Esophagus muscularis mucosa (tissue), 4 donors: Measurements from ENCODE around the gene CALML6.

ENCODE experiments used
- EP300 ChIP-seq: sonication (generic); formaldehyde crosslinking; IDR thresholded peaks from one replicate; pipeline ENCODE4 v1.6.1; 2017; ENCODE audit warnings: antibody characterized with exemption
- POLR2A ChIP-seq: fragments of 450-650 bp; IDR thresholded peaks from one replicate; pipeline ENCODE4 v1.6.1; 2017; ENCODE audit warnings: antibody characterized with exemption, moderate library complexity, mild to moderate bottlenecking, low read depth
- POLR2AphosphoS5 ChIP-seq, 2 donors: sonication (generic); formaldehyde crosslinking; IDR thresholded peaks; one replicate each; pipeline ENCODE4 v1.6.1; 2017; ENCODE audit warnings: antibody characterized with exemption in 2 of 2
- TF ChIP-seq, protein P1 (sequence below), 3 experiments: fragments of 200-600 bp in 2 of 3; fragments of 450-650 bp in 1 of 3; sonication (generic) in 2 of 3; IDR thresholded peaks; one replicate each; pipeline ENCODE4 v1.5.1; 2017 to 2019; ENCODE audit warnings: antibody characterized with exemption in 3 of 3, mild to moderate bottlenecking in 2 of 3, moderate library complexity in 1 of 3

DNA sequence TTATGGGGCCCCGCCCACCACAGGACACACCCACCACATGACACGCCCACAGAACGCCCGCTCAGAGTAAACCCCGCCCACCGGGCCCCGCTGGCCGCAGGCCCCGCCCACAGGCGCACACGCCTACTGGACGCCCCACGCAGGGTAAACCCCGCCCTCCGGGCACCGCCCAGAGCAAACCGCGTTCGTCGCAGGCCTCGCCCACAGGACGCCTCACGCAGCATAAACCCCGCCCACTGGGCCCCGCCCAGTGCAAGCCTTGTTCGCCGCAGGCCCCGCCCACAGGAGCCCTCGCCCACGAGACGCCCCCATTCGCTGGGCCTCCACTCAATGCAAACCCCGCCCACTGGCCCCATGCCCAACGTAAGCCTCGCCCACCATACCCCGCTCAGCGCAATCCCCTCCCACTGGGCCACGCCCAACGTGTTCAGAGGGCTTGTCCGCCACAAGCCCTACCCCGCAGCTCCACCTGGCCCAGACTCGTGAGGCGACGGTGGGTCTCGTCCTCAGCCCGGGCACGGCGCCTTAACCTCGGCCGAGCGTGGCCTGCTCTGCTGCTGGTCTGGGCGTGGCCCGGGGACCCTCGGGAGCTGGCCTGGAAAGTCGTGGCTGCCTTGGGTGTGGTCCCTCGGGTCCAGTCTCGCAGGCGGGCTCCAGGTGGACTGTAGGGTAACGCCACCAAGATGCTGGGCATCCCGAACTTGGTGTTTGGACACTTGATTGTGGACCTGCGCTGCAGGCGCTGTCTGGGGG lies 4.4 kb downstream of the CALML6 start:
- TF ChIP-seq, protein P1, sequence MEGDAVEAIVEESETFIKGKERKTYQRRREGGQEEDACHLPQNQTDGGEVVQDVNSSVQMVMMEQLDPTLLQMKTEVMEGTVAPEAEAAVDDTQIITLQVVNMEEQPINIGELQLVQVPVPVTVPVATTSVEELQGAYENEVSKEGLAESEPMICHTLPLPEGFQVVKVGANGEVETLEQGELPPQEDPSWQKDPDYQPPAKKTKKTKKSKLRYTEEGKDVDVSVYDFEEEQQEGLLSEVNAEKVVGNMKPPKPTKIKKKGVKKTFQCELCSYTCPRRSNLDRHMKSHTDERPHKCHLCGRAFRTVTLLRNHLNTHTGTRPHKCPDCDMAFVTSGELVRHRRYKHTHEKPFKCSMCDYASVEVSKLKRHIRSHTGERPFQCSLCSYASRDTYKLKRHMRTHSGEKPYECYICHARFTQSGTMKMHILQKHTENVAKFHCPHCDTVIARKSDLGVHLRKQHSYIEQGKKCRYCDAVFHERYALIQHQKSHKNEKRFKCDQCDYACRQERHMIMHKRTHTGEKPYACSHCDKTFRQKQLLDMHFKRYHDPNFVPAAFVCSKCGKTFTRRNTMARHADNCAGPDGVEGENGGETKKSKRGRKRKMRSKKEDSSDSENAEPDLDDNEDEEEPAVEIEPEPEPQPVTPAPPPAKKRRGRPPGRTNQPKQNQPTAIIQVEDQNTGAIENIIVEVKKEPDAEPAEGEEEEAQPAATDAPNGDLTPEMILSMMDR (IDR thresholded peaks at IDR 0.05), result no peak
- TF ChIP-seq POLR2A (no peak), POLR2AphosphoS5 (IDR thresholded peaks at IDR 0.05) (peak; percentile 52 to 74), EP300 (no peak)
